Karpas-422 (cell line): ENCODE results near the gene PLK5. TPM values are rescaled to one million over a fixed set of nuclear protein-coding genes. Genes with fewer than 3 reads are reported as not detected.

Source experiments
- DNase-seq: peaks from one replicate; pipeline ENCODE4 v3.0.0-alpha.2; 2015
- H2AFZ ChIP-seq: fragments of 200-600 bp; sonication (generic); 2 replicates; pipeline ENCODE4 v1.6.1; 2014; ENCODE audit warnings: antibody characterized with exemption, low read length, mixed read lengths
- H3K27ac ChIP-seq: fragments of 200-600 bp; sonication (generic); 2 replicates; pipeline ENCODE4 v1.5.1; 2014; ENCODE audit warnings: mild to moderate bottlenecking, low read length, moderate library complexity
- H3K27me3 ChIP-seq: fragments of 200-600 bp; sonication (generic); 2 replicates; pipeline ENCODE4 v1.6.1; 2014; ENCODE audit warnings: low read length, mixed read lengths
- H3K36me3 ChIP-seq: fragments of 200-600 bp; sonication (generic); 2 replicates; pipeline ENCODE4 v1.6.1; 2014; ENCODE audit warnings: low read length, mixed read lengths; ENCODE audit not compliant: insufficient read depth
- H3K4me1 ChIP-seq: fragments of 200-600 bp; sonication (generic); 2 replicates; pipeline ENCODE4 v1.6.1; 2014; ENCODE audit warnings: mild to moderate bottlenecking, low read length, mixed read lengths
- H3K4me2 ChIP-seq: fragments of 200-600 bp; sonication (generic); 2 replicates; pipeline ENCODE4 v1.6.1; 2014; ENCODE audit warnings: low read length, low read depth, mild to moderate bottlenecking; ENCODE audit not compliant: poor library complexity, severe bottlenecking
- H3K4me3 ChIP-seq: fragments of 200-600 bp; sonication (generic); 2 replicates; pipeline ENCODE4 v1.5.1; 2014; ENCODE audit warnings: mild to moderate bottlenecking, antibody characterized with exemption, low read length, mixed read lengths
- H3K79me2 ChIP-seq: fragments of 200-600 bp; sonication (generic); 2 replicates; pipeline ENCODE4 v1.6.1; 2014; ENCODE audit warnings: mild to moderate bottlenecking, low read length, mixed read lengths
- H3K9ac ChIP-seq: fragments of 200-600 bp; sonication (generic); 2 replicates; pipeline ENCODE4 v1.6.0; 2014; ENCODE audit warnings: low read length
- H3K9me2 ChIP-seq: fragments of 200-600 bp; sonication (generic), shearing (Covaris generic); replicated peaks from 2 replicates; pipeline ENCODE4 v1.6.0; 2014; ENCODE audit warnings: mild to moderate bottlenecking, low read length, moderate library complexity; ENCODE audit not compliant: insufficient read depth
- H3K9me3 ChIP-seq: fragments of 300-700, 200-600 bp; sonication (generic); 2 replicates; pipeline ENCODE4 v1.6.1; 2014; ENCODE audit warnings: low read length, mixed read lengths
- H4K20me1 ChIP-seq: fragments of 200-600 bp; sonication (generic); 2 replicates; pipeline ENCODE4 v1.6.1; 2014; ENCODE audit warnings: mild to moderate bottlenecking, antibody characterized with exemption, low read length, low read depth; ENCODE audit not compliant: insufficient read depth
- total RNA-seq: library from RNA; depleted of rRNA; stranded (reverse); fragments of >200 nt; shearing (Covaris generic); gene quantifications from 2 replicates; pipeline ENCODE4 v1.2.3, GENCODE V29; 2014; ENCODE audit warnings: low replicate concordance

The PLK5 gene
- total RNA-seq, 1 experiment from 2014 or later = not detected

- DNase-seq = no peak
- no peak overlapping the region for H3K9ac ChIP-seq
- no peak overlapping the region for H3K27ac ChIP-seq
- peaks cover 15% of the 10 kb centered on the region for H3K79me2 ChIP-seq
- H3K9me2 ChIP-seq = no peaks in the 10 kb centered on the region
- H3K4me2 ChIP-seq = no peak overlapping the region
- peaks cover 15% of the 10 kb centered on the region for H3K4me1 ChIP-seq
- peaks cover 4% of the 10 kb centered on the region; the same call in 1 of the 2 replicates for H4K20me1 ChIP-seq
- peaks cover 4% of the 10 kb centered on the region; the same call in 1 of the 2 replicates for H3K36me3 ChIP-seq
- no peaks in the 10 kb centered on the region for H3K9me3 ChIP-seq
- no peak overlapping the region for H3K4me3 ChIP-seq
- H3K27me3 ChIP-seq = no peaks in the 10 kb centered on the region
- no peak overlapping the region for H2AFZ ChIP-seq
These were observed 42.0 kb upstream of the PLK5 start for GRCh38 chr19:1481893-1482360.

- no peak for DNase-seq
- Histone ChIP-seq H3K27ac (no peak overlapping the region), H3K9me2 (no peaks in the 10 kb centered on the region), H4K20me1 (no peaks in the 10 kb centered on the region), H3K79me2 (peaks cover 11% of the 10 kb centered on the region), H3K4me2 (no peak overlapping the region), H3K9ac (no peak overlapping the region), H3K4me3 (no peak overlapping the region), H2AFZ (no peak overlapping the region), H3K27me3 (no peaks in the 10 kb centered on the region), H3K4me1 (peaks cover 11% of the 10 kb centered on the region), H3K36me3 (no peaks in the 10 kb centered on the region), H3K9me3 (no peaks in the 10 kb centered on the region)
These were observed 41.3 kb upstream of the PLK5 start for GRCh38 chr19:1482361-1483130.

DNA sequence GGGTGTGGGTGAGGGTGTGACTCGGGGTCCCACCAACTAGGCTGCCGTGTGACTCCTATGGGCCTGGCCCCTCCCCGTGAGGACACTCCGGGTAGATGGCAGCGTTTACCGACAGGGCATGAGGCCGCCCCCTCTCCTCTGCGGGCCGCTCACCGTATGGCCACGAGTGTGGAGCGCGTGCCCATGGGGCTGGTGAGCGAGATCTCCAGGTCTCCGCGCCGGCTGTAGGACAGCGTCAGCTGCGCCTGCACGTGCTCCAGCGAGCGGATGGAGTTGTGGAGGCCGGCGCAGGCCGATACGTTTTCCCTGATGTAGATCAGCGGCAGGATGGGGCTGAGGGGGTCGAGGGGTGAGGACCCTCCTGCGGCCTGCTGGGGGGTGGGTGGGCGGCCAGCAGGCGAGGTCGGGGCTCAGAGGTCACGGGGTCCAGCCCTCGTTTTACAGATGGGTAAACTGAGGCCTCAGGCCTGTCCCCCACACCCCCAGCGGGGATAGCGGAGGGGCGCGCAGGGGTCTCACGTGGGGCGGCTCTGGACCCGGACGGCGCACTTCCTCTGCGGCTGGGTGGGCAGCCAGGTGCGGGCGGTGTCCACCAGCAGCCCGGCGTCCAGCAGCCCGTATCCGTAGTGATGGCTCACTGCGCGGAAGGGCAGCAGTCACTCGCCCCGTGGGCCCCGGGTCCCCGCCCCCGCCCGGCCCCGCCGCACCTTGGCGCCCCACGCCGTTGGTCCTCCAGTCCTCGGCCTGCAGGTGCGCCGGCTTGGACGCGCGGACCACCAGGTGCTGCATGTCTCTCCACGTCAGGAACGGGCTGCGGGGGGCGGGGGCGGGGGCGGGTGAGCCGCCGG is 40.5 kb upstream of the PLK5 start:
- H3K9ac ChIP-seq = no peak overlapping the region
- DNase-seq = no peak
- no peak overlapping the region for H3K4me3 ChIP-seq
- no peaks in the 10 kb centered on the region for H3K9me3 ChIP-seq
- no peak overlapping the region for H3K4me2 ChIP-seq
- no peaks in the 10 kb centered on the region for H3K27me3 ChIP-seq
- H3K36me3 ChIP-seq = no peaks in the 10 kb centered on the region
- no peaks in the 10 kb centered on the region for H4K20me1 ChIP-seq
- no peaks in the 10 kb centered on the region for H3K9me2 ChIP-seq
- peaks cover 5% of the 10 kb centered on the region for H3K4me1 ChIP-seq
- no peak overlapping the region for H2AFZ ChIP-seq
- H3K27ac ChIP-seq = no peak overlapping the region
- peaks cover 5% of the 10 kb centered on the region for H3K79me2 ChIP-seq

- Histone ChIP-seq H3K27ac (no peak overlapping the region), H3K27me3 (no peaks in the 10 kb centered on the region), H2AFZ (no peak overlapping the region)
These were observed 39.9 kb upstream of the PLK5 start for GRCh38 chr19:1483979-1484428.

DNA sequence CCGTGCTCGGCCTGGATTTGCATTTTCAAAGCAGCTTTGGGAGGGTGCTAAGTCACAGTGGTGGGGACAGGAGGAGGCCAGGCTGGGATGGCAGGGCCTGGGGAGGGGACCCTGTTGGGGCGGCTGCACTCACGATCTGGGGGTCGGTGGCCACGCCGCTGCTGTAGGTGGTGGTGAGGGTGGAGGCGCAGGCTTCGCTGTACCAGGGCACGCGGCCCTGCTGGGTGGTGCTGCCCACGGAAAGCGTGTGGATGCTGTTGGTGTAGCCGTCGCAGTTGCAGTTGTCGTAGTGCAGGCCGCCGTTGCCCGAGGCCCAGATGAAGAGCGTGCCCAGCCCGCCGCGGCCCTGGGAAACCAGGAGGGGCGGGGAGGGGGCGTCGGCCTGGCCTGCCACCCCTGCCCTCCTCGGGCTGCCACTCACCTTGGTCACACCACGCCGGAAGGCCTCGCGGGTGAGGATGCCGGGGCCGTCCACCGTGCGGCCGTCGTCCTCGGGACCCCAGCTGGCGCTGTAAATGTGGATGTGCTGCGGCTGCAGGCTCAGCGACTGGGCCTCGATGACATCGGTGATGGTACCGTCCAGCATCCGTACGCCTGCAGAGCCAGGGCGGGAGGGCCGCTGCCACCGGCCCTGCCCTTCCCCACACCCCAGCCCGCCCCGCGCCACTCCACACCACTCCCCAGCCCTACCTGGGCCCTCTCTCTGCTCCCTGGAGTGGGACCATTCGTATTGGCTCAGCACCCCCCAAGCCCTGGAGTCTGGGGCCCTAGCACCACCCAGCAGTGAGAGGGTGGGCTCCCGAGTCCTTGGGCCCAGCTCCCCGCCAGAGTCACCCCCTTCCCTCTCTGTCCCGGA is 36.9 kb upstream of the PLK5 start:
- no peaks in the 10 kb centered on the region for H3K27me3 ChIP-seq
- H3K4me3 ChIP-seq = no peak overlapping the region
- H3K79me2 ChIP-seq = no peaks in the 10 kb centered on the region
- no peak overlapping the region for H3K9ac ChIP-seq
- no peak overlapping the region for H3K27ac ChIP-seq
- no peaks in the 10 kb centered on the region for H3K9me2 ChIP-seq
- no peak for DNase-seq
- no peaks in the 10 kb centered on the region for H3K36me3 ChIP-seq
- H3K9me3 ChIP-seq = no peaks in the 10 kb centered on the region
- H3K4me1 ChIP-seq = peaks cover 16% of the 10 kb centered on the region
- H4K20me1 ChIP-seq = no peaks in the 10 kb centered on the region
- no peak overlapping the region for H2AFZ ChIP-seq
- H3K4me2 ChIP-seq = no peak overlapping the region

More at GRCh38 chr19:1483979-1484428, 39.9 kb upstream of the PLK5 start:
- no peak overlapping the region for H3K4me2 ChIP-seq
- peaks cover 5% of the 10 kb centered on the region for H3K4me1 ChIP-seq
- no peaks in the 10 kb centered on the region for H3K79me2 ChIP-seq
- H3K9ac ChIP-seq = no peak overlapping the region
- no peaks in the 10 kb centered on the region for H4K20me1 ChIP-seq
- DNase-seq = no peak
- no peak overlapping the region for H3K4me3 ChIP-seq
- no peaks in the 10 kb centered on the region for H3K9me2 ChIP-seq
- no peaks in the 10 kb centered on the region for H3K9me3 ChIP-seq
- no peaks in the 10 kb centered on the region for H3K36me3 ChIP-seq

DNA sequence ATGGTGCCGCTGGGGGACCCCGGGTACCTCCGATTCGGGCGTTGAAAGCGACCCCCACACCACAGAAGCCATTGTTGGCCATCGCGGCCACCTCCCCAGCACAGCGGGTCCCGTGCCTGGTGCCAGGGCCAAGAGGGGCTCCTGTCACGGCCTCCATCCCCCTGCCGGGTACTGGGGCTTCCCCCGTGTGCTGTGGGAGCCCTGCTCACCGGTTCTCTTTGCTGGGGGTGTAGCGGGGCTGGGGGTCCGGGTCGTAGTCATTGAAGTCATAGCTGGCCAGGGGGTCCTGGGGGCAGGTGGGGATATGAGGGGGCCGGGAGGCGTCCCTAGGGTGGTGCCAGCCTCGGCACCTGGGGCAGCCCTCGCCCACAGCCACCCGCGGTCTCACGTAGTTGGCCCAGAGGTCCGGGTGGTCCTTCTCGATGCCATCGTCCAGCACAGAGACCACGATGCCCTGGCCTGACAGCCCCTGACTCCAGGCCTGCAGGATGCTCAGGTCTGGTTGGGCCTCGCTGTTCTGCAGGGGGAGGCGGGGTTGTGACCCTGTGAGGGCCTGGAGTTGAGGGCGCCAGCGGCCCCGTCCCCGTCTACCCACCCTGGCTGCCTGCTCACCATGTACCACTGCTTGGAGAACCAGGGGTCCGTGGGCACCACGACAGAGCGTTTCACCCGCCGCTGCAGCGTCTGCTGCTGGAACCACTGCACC is 36.1 kb upstream of the PLK5 start:
- Histone ChIP-seq H4K20me1 (no peaks in the 10 kb centered on the region), H3K9me2 (no peaks in the 10 kb centered on the region), H3K4me2 (no peak overlapping the region), H3K79me2 (no peaks in the 10 kb centered on the region), H3K9me3 (no peaks in the 10 kb centered on the region), H3K36me3 (no peaks in the 10 kb centered on the region), H2AFZ (no peak overlapping the region), H3K27ac (no peak overlapping the region), H3K27me3 (no peaks in the 10 kb centered on the region), H3K4me3 (no peak overlapping the region), H3K4me1 (peaks cover 16% of the 10 kb centered on the region), H3K9ac (no peak overlapping the region)
- no peak for DNase-seq

DNA sequence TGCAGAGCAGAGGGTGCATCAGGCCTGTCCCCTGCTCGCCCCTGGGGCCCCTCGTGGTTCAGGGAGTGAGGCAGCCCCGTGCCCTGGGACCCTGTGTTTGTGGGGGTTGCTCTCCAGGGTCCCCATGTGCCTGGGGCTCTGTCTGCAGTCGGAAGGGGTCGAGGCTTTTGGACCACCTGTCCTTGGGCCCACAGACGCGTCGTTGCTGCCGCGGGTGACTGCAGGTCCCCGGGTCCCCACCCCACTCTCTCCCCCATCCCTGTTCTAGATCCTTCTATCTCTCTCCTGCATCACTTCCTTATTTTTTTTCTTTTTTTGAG is 35.6 kb upstream of the PLK5 start:
- peaks cover 16% of the 10 kb centered on the region for H3K4me1 ChIP-seq
- H3K4me3 ChIP-seq = no peak overlapping the region
- no peak overlapping the region for H2AFZ ChIP-seq
- no peak overlapping the region for H3K4me2 ChIP-seq
- no peaks in the 10 kb centered on the region for H3K9me2 ChIP-seq
- no peak overlapping the region for H3K9ac ChIP-seq
- no peak overlapping the region for H3K27ac ChIP-seq
- no peaks in the 10 kb centered on the region for H3K36me3 ChIP-seq
- H3K79me2 ChIP-seq = no peaks in the 10 kb centered on the region
- peak; percentile 38 for DNase-seq
- no peaks in the 10 kb centered on the region for H3K9me3 ChIP-seq
- H3K27me3 ChIP-seq = no peaks in the 10 kb centered on the region
- no peaks in the 10 kb centered on the region for H4K20me1 ChIP-seq
